PFSK-1 (cell line): Measurements from ENCODE around the gene NOL3.

Experiments
- FOXP2 ChIP-seq: optimal IDR thresholded peaks from 2 replicates; pipeline ENCODE3; 2011; ENCODE audit warnings: borderline replicate concordance, control low read depth, inconsistent platforms; ENCODE audit not compliant: insufficient read depth; ENCODE audit errors: extremely low read length, extremely low read depth
- POLR2AphosphoS5 ChIP-seq: IDR thresholded peaks from 2 replicates; pipeline ENCODE4 v1.6.1; 2012; ENCODE audit warnings: low read depth, mild to moderate bottlenecking, control low read depth, low read length, moderate library complexity
- REST ChIP-seq, 2 experiments: IDR thresholded peaks; 2 replicates each; pipeline versions ENCODE4 v1.6.1 to v1.8.0; 2011 to 2012; ENCODE audit warnings: low read depth in 2 of 2, low read length in 2 of 2, control low read depth in 1 of 2, inconsistent platforms in 1 of 2, mild to moderate bottlenecking in 1 of 2, moderate library complexity in 1 of 2; ENCODE audit not compliant: insufficient read depth in 1 of 2
- SIN3A ChIP-seq: IDR thresholded peaks from 2 replicates; pipeline ENCODE4 v1.6.1; 2012; ENCODE audit warnings: mild to moderate bottlenecking, low read length, moderate library complexity, borderline replicate concordance; ENCODE audit not compliant: insufficient read depth
- TAF1 ChIP-seq: IDR thresholded peaks from 2 replicates; pipeline ENCODE4 v1.6.1; 2012; ENCODE audit warnings: low read length, control low read depth, borderline replicate concordance; ENCODE audit not compliant: insufficient read depth

Gene NOL3

DNA sequence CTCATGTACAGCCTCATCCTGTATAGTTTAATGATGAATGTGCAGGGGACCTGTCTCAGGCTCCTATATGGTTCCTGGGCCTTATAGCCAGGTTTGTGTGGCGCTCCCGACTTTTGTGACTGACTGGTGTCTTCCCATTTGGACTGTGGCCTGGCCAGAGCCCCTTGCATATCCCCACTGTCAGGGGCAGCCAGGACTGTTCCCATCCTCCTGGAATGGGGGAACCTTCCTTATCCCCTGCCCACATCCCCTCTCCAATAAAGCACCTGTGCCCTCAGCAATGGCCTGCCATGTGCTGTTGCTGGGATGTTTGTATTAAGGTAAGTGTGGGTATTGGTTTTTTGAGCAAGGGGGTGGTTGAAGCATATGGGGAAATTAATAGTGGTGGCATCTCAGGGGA is 22.1 kb upstream of the NOL3 start:
- TF ChIP-seq POLR2AphosphoS5 (no peak), TAF1 (no peak), REST (IDR thresholded peaks at IDR 0.05; ENCODE audit: insufficient read depth in 1 of 2, low read depth in 2 of 2, low read length in 2 of 2) (no peak), FOXP2 (no peak), SIN3A (no peak)

- TF ChIP-seq SIN3A (no peak), TAF1 (no peak), FOXP2 (no peak), REST (IDR thresholded peaks at IDR 0.05; ENCODE audit: insufficient read depth in 1 of 2, low read depth in 2 of 2, low read length in 2 of 2) (no peak), POLR2AphosphoS5 (no peak)
Observed at GRCh38 chr16:67148656-67149275, 21.6 kb upstream of the NOL3 start.

DNA sequence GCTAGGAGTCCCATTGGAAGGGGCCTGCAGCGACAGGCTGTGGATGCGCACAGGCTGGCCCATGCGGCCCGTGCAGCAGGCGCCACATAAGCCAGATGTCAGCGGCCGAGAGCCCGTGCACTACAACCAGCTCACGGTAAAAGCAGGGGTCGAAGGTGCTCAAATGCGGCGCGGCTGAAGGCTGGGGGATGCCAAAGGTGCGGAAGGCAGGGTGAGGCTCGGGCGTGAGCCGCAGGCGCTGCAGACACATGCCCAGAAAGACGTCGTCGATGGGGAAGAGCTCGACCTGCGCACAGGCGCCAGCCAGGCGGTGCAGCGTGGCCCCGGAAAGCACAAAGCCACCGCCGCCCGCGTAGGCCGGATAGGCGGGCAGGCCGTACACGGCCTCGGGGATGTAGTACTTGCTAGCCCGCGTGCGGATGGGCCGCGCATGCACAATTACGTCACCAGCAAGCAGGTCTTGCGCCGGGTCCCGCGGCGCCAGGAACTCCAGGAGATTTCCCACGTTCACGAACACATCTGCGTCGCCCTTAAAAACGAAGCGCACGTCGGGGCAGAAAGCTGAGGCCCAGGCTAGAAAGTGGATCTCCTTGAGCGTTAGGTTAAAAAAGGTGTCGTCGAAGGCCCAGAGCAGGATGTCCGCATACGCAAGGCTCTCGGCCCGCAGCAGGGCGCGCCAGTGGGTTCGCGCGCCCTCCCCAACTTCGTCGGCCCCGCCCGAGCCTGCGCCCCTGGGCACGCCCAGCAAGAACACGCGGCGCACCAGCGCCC is 20.9 kb upstream of the NOL3 start:
- TF ChIP-seq TAF1, result no peak
- no peak for TF ChIP-seq POLR2AphosphoS5
- TF ChIP-seq SIN3A, result no peak
- no peak for TF ChIP-seq FOXP2
- no peak for TF ChIP-seq REST (IDR thresholded peaks at IDR 0.05; ENCODE audit: insufficient read depth in 1 of 2, low read depth in 2 of 2, low read length in 2 of 2)

- TF ChIP-seq TAF1 (no peak), POLR2AphosphoS5 (no peak), REST (IDR thresholded peaks at IDR 0.05; ENCODE audit: insufficient read depth in 1 of 2, low read depth in 2 of 2, low read length in 2 of 2) (no peak)
Observed at GRCh38 chr16:67150047-67150832, 20.1 kb upstream of the NOL3 start.
